ENCODE results near the gene MAP3K4.

The MAP3K4 gene

DNA sequence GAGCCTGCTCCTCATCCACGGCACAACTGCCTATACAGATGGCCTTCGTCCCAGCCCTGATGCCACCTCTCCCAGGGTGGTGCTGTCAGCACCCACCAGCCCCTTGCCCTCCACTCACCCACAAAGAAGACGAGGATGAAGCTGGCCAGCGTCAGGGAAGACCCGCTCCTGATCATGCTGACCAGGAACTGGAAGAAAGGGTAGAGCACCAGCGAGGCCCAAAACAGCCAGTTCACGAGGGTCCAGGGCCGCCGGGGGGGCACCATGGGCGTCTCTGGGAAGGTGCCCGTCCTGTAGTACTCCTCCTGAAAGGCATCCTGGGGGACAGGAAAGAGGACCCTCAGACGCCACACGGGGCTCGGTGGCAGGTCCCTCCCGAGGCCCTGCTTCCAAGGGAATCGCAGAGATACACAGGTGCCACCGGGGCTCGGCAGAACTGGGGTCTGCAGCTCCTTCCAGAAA, 147.8 kb downstream of the MAP3K4 start:
- TF ChIP-seq CSDC2 (CRISPR knock-in tag; IDR thresholded peaks at IDR 0.05) (no peak), ZFP3 (CRISPR knock-in tag; IDR thresholded peaks at IDR 0.05) (no peak), ISL1 (CRISPR knock-in tag; IDR thresholded peaks at IDR 0.05) (no peak), PPARA (CRISPR knock-in tag; IDR thresholded peaks at IDR 0.05; ENCODE audit: borderline replicate concordance) (no peak), TOX (CRISPR knock-in tag; IDR thresholded peaks at IDR 0.05; ENCODE audit: borderline replicate concordance) (no peak), SNAI2 (CRISPR knock-in tag; IDR thresholded peaks at IDR 0.05) (no peak), ZFP30 (CRISPR knock-in tag; IDR thresholded peaks at IDR 0.05) (no peak), ZC3H10 (CRISPR knock-in tag; IDR thresholded peaks at IDR 0.05) (no peak), ZNF565 (CRISPR knock-in tag; conservative IDR thresholded peaks at IDR 0.05; ENCODE audit: low read depth) (no peak), ZNF70 (CRISPR knock-in tag; IDR thresholded peaks at IDR 0.05) (no peak), ZNF8 (CRISPR knock-in tag; IDR thresholded peaks at IDR 0.05) (no peak), OSR1 (CRISPR knock-in tag; IDR thresholded peaks at IDR 0.05) (no peak)
- TF ChIP-seq, protein P1, sequence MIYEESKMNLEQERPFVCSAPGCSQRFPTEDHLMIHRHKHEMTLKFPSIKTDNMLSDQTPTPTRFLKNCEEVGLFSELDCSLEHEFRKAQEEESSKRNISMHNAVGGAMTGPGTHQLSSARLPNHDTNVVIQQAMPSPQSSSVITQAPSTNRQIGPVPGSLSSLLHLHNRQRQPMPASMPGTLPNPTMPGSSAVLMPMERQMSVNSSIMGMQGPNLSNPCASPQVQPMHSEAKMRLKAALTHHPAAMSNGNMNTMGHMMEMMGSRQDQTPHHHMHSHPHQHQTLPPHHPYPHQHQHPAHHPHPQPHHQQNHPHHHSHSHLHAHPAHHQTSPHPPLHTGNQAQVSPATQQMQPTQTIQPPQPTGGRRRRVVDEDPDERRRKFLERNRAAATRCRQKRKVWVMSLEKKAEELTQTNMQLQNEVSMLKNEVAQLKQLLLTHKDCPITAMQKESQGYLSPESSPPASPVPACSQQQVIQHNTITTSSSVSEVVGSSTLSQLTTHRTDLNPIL (CRISPR knock-in tag; IDR thresholded peaks at IDR 0.05; ENCODE audit: low read depth), result no peak
- TF ChIP-seq, protein P2, sequence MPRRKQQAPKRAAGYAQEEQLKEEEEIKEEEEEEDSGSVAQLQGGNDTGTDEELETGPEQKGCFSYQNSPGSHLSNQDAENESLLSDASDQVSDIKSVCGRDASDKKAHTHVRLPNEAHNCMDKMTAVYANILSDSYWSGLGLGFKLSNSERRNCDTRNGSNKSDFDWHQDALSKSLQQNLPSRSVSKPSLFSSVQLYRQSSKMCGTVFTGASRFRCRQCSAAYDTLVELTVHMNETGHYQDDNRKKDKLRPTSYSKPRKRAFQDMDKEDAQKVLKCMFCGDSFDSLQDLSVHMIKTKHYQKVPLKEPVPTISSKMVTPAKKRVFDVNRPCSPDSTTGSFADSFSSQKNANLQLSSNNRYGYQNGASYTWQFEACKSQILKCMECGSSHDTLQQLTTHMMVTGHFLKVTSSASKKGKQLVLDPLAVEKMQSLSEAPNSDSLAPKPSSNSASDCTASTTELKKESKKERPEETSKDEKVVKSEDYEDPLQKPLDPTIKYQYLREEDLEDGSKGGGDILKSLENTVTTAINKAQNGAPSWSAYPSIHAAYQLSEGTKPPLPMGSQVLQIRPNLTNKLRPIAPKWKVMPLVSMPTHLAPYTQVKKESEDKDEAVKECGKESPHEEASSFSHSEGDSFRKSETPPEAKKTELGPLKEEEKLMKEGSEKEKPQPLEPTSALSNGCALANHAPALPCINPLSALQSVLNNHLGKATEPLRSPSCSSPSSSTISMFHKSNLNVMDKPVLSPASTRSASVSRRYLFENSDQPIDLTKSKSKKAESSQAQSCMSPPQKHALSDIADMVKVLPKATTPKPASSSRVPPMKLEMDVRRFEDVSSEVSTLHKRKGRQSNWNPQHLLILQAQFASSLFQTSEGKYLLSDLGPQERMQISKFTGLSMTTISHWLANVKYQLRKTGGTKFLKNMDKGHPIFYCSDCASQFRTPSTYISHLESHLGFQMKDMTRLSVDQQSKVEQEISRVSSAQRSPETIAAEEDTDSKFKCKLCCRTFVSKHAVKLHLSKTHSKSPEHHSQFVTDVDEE (CRISPR knock-in tag; IDR thresholded peaks at IDR 0.05), result no peak
- ATAC-seq, result no peak

GRCh38 chr6:161139766-161140553, 148.4 kb downstream of the MAP3K4 start:
- no peak for TF ChIP-seq RARB (CRISPR knock-in tag; IDR thresholded peaks at IDR 0.05)
- TF ChIP-seq GLIS3 (CRISPR knock-in tag; IDR thresholded peaks at IDR 0.05), result no peak
- no peak for TF ChIP-seq PPARA (CRISPR knock-in tag; IDR thresholded peaks at IDR 0.05; ENCODE audit: borderline replicate concordance)
- TF ChIP-seq ARNTL (CRISPR knock-in tag; IDR thresholded peaks at IDR 0.05; ENCODE audit: borderline replicate concordance, low read depth), result no peak
- no peak for TF ChIP-seq ZNF70 (CRISPR knock-in tag; IDR thresholded peaks at IDR 0.05)
- TF ChIP-seq, protein P2 (CRISPR knock-in tag; IDR thresholded peaks at IDR 0.05), result no peak
- no peak for TF ChIP-seq CSDC2 (CRISPR knock-in tag; IDR thresholded peaks at IDR 0.05)
- TF ChIP-seq TOX (CRISPR knock-in tag; IDR thresholded peaks at IDR 0.05; ENCODE audit: borderline replicate concordance), result no peak
- TF ChIP-seq ZFP3 (CRISPR knock-in tag; IDR thresholded peaks at IDR 0.05), result no peak
- TF ChIP-seq OSR1 (CRISPR knock-in tag; IDR thresholded peaks at IDR 0.05), result no peak
- no peak for TF ChIP-seq PATZ1 (CRISPR knock-in tag; IDR thresholded peaks at IDR 0.05; ENCODE audit: borderline replicate concordance)
- TF ChIP-seq ISL1 (CRISPR knock-in tag; IDR thresholded peaks at IDR 0.05), result no peak
- TF ChIP-seq POU6F1 (CRISPR knock-in tag; IDR thresholded peaks at IDR 0.05; ENCODE audit: borderline replicate concordance, low read depth), result no peak
- no peak for TF ChIP-seq ZNF565 (CRISPR knock-in tag; conservative IDR thresholded peaks at IDR 0.05; ENCODE audit: low read depth)
- no peak for TF ChIP-seq ZC3H10 (CRISPR knock-in tag; IDR thresholded peaks at IDR 0.05)
- no peak for ATAC-seq
